Measurements from ENCODE around the gene ASTN2.

DNA sequence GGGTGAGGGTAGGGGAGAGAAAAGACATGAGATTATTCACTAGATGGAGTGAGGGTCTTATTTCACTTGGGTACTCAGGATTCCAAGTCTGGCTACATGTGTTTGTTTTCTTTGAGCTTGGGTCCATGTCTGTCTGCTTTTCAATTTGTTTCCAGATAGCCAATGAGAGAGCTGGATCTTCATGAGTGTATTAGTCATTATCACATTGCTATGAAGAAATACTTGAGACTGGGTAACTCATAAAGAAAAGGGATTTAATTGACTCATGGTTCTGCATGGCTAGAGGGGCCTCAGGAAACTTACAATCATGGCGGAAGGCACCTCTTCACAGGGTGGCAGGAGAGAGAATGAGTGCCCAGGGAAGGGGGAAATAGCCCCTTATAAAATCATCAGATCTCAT lies 924.5 kb downstream of the ASTN2 start:
- TF ChIP-seq, protein P1, sequence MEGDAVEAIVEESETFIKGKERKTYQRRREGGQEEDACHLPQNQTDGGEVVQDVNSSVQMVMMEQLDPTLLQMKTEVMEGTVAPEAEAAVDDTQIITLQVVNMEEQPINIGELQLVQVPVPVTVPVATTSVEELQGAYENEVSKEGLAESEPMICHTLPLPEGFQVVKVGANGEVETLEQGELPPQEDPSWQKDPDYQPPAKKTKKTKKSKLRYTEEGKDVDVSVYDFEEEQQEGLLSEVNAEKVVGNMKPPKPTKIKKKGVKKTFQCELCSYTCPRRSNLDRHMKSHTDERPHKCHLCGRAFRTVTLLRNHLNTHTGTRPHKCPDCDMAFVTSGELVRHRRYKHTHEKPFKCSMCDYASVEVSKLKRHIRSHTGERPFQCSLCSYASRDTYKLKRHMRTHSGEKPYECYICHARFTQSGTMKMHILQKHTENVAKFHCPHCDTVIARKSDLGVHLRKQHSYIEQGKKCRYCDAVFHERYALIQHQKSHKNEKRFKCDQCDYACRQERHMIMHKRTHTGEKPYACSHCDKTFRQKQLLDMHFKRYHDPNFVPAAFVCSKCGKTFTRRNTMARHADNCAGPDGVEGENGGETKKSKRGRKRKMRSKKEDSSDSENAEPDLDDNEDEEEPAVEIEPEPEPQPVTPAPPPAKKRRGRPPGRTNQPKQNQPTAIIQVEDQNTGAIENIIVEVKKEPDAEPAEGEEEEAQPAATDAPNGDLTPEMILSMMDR (conservative IDR thresholded peaks at IDR 0.05; ENCODE audit: low read depth in 2 of 2) = no peak
- TF ChIP-seq CREB1 (CRISPR knock-in tag; IDR thresholded peaks at IDR 0.05; ENCODE audit: low read depth) (no peak), POLR2AphosphoS5 (IDR thresholded peaks at IDR 0.05; ENCODE audit: low read depth) (no peak), EZH2 (IDR thresholded peaks at IDR 0.05; ENCODE audit: low read depth, unreplicated experiment) (no peak)
- TF ChIP-seq, protein P2, sequence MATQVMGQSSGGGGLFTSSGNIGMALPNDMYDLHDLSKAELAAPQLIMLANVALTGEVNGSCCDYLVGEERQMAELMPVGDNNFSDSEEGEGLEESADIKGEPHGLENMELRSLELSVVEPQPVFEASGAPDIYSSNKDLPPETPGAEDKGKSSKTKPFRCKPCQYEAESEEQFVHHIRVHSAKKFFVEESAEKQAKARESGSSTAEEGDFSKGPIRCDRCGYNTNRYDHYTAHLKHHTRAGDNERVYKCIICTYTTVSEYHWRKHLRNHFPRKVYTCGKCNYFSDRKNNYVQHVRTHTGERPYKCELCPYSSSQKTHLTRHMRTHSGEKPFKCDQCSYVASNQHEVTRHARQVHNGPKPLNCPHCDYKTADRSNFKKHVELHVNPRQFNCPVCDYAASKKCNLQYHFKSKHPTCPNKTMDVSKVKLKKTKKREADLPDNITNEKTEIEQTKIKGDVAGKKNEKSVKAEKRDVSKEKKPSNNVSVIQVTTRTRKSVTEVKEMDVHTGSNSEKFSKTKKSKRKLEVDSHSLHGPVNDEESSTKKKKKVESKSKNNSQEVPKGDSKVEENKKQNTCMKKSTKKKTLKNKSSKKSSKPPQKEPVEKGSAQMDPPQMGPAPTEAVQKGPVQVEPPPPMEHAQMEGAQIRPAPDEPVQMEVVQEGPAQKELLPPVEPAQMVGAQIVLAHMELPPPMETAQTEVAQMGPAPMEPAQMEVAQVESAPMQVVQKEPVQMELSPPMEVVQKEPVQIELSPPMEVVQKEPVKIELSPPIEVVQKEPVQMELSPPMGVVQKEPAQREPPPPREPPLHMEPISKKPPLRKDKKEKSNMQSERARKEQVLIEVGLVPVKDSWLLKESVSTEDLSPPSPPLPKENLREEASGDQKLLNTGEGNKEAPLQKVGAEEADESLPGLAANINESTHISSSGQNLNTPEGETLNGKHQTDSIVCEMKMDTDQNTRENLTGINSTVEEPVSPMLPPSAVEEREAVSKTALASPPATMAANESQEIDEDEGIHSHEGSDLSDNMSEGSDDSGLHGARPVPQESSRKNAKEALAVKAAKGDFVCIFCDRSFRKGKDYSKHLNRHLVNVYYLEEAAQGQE (IDR thresholded peaks at IDR 0.05; ENCODE audit: unreplicated experiment) = no peak

Data from GM23338 (cell line).